Hematopoietic multipotent progenitor cell treated with erythropoietin and hydrocortisone succinate and interleukin-3 and kit ligand, for 17 days (in vitro differentiated cells): ENCODE results near the gene POU3F1.

Experiments used
- DNase-seq: peaks from one replicate; pipeline ENCODE4 v3.0.0-alpha.2; 2015; ENCODE audit warnings: low spot score

POU3F1 gene

DNA sequence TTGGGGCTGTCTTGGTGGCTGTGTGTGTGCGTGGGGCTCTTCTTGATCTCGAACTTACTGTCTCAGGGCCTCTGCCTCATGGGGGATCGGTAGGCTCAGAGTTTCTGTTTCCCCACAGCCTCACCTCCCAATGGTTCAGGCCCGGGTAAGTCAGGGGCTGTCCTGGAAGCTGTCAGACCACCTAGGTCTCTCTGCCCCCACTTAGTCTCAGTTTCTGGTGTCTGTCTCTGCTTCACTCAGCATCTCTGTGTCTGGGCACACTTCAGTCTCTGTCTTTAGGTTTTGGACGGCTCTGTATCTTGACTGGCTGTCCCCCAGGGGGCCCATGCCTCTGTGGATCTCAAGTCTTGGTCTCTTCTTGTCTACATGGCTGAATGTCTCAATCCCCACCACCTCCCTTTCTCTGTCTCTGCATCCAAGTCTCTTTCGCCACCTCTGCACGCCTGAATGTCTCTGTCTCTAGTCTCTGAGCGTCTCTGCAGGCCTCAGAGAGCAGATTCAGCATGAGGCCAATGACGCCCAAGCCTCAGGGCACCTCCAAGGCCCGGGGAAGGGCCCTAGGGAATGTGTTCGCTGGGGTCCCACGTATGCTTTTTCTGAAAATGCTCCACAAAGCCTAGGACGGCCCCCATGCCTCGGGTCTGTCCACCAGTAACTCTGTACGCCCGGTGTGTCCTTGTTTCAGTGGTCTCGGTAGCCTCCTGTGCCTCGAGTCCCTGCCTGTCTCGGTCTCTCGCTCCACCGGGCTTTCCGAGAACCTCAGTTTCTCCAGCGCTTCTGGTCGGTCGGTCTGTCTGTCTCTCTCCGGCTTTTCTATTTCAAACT, 42.1 kb downstream of the POU3F1 start:
- no peak for DNase-seq

DNA sequence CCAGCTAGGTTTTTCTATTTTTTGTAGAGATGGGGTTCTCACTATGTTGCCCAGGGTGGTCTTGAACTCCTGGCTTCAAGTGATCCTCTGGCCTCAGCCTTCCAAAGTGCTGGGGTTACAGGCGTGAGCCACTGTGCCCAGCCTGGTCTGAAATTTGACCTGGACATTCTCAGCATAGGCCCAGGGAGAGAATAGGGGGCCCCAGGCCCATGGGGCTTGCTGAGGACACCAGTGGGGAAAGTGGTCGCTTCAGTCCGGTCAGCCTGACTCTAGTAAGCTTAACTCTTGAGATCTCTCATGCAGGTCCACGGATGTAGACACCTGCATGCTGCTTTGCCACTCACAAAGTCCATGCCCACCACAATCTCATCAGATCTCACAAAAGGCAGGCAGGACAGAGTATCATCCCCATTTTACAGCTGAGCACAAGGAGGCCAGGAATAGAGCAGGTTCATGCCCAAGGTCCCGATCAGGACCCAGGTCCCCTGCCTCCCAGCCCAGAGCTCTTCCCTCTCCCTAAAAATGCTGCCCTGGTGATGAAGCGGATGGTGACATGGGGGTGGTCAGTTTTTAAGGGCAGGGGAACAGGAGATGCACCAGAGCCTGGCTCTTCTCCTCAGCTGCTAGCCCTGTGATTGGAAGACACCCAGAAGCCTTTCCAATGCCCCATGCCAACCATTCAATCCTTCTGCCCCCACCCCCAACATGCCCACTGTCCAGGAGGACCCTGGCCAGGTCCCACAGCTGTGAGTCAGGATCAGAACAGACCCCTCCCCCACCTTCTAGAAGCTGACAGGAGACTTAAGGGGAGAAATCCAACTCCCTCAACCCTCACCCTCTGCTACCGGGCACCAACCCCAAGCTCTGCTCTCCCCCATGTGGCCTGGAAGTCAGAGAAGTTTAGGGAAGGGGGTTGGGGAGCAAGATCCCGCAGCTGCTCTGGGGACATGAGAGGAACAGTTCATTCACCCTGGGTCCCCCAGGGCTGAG, 43.0 kb downstream of the POU3F1 start:
- no peak for DNase-seq

DNA sequence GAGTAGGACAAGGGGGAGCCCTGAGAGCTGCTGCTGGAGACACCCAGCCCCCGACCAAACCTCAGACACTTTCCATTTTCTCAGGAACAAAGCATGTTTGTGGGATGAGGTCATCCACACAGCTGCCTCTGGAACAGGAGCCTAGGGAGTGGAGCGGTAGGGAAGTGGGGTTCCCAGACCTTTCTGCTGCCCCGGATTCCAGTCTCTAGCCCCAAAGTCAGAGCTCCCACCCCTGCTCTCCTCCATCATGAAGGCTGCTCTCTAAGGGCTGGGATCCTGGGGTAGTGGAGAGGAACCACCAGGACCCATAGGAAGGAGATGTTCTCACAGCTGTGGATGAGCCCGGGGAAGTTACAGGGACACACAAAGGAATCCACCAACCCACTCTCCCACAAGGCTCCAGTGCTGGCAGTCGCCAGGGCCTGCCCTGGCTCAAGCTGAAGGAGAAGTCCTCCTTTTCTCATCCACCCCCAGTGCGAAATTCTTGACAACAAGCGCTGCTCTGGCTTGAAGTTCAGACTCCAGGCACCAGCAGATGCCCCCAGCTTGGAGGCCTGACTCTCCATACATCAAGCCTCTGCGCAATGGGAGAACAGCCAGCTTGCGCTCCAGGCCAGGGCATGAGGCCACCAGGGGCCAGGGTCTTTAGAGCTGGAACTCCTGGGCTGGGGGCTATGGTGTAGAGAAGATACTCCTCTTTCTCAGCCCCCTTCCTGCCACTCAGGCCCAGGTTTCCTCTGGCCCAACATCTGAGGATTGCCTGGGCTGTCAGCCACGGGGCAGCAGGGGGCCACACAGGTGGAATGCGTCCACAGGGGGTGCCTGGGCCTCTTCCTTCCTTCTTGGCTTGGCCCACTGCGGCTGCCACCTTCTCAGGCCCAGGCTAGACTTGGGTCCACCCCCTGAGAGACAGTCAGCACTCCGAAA, 45.8 kb downstream of the POU3F1 start:
- DNase-seq = no peak

DNA sequence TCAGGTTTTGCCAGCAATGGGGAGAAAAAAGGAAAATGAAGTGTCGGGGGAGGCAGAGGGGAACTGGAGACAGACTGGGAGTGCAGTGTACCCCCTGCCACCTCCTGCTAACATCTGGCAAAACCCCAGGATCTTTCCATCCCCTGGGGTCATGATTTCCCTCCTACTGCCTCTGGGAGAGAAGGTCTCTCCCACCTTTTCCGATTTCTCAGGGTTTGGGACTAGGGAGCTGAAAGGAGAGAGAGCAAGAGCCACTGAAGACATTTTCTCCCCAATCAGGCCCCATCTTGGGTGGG, 46.4 kb downstream of the POU3F1 start:
- no peak for DNase-seq

DNA sequence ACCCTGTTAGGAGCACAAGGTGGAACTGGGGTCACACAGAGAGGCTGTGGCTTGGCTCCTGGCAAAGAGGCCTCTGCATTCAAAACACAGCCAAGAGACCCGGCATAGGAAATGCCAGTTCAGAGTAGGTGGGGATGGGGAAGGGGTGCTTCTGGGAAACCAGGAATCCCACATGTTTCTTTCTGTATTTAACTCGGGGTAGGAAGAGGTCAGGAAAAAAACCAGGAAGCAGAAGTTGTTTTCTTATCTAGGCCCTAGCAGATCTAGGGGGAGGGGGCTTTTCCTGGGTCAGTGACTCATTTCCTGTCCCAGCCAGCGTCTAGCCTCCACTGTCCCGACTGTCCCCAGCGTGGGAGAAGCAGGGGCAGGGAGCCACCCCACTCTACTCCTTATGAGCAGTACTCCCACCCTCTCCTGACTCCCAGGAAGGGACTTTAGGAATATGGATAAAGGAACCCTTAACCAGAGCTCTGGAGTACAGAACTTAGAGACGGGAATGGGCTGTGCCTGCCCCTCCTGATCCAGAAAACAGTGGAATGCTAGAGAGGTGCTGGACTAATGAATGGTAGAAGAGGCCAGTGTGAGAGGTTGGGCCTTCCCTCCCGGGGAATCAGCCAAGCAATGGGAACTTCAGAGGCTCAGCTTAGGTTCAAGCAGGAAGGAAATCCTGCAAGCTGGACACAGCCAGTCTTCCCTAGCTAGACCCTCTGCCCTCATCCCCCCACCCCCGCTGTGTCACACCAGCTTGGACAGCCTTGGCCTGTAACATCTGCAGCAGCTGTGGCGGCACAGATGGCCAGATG, 47.0 kb downstream of the POU3F1 start:
- no peak for DNase-seq

DNA sequence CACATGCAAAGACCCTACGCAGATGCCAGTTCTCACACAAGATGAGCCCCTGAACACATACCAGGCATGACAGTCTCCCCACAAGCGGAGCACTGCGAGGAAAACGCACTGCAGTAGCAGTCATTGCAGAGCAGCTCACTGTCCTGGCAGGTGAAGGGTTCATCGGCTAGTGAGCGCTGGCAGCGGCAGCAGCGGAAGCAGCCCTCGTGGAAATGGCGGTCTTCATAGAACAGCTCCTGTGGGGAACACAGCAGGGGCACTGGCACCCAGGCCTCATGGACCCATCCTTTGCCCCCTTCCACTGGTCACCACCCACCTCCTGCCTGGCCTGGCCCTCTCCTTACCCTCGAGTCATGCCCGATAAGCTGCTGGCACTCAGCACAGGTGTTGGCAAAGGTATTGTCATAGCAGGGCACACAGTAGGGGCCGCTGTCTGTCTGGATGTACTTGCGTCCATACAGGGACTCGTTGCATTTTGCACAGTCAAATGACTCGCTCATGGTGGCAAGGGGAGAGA, 47.6 kb downstream of the POU3F1 start:
- DNase-seq = no peak

DNA sequence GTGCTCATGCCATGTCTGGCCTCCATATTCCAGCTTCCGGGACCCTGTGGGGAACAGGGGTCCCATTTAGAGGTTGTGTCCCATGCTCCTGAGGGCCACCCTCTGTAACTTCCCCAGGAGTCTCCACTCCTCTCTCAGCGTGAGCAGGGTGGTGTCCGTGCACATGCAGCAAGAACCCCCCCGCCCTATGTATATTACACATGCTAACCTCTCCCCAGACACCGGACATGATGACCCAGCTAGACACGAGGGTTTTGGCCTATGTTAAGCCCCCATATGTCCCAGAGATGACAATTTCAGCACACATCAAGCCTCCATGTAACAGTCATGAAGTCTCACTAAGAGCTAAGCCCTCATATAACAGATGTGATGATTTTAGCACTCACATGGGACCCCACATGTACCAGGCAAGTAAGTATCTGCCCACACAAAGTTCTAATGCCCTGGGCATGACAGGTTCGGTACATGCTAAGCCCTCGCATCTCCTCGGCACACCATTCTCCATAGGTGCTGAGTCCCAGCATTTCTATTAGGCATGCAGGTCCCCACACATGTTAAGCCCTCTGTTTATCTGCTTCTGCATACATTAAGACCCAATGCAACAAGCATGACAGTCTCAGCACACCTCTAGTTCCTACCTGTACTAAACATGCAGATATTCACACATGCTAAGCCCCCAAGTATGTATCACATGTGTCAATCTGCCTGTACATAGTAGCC, 48.3 kb downstream of the POU3F1 start:
- DNase-seq = no peak

DNA sequence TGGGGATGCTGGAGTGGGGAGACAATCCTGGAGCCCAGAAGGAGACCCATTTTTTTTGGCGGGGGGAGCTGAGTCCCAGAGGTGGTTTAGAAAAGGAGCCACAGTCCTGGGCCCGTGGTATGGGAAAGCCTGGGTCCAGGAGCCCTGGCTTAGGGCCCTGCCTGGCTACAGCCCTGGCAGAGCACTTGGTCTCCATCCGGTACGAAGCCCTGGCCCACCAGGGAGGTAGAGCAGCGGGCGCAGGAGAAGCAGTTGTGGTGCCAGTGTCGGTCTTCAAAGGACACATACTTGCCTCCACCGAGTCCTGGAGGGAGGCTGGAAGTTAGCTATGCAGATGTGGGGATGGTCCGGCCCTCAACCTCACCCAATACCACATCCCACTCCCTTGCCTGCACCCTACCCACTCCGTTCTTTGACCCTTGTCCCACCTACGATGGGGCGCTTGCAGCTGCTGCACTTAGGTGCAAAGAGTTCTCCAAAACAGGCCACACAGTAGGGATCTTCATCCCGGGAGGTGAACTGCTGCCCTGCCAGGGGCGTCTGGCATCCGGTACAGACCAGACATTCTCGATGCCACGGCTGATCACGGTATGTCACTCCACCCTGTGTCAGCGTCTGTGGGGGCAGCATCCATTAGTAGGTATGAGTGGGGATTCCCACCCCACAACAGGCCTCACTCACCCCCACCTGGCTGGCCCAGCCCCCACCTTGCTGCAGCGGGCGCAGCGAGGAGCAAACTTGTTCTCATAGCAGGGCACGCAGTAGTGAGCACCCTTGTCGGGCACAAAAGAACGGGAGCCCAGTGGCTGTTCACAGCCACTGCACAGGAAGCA, 49.1 kb downstream of the POU3F1 start:
- no peak for DNase-seq

DNA sequence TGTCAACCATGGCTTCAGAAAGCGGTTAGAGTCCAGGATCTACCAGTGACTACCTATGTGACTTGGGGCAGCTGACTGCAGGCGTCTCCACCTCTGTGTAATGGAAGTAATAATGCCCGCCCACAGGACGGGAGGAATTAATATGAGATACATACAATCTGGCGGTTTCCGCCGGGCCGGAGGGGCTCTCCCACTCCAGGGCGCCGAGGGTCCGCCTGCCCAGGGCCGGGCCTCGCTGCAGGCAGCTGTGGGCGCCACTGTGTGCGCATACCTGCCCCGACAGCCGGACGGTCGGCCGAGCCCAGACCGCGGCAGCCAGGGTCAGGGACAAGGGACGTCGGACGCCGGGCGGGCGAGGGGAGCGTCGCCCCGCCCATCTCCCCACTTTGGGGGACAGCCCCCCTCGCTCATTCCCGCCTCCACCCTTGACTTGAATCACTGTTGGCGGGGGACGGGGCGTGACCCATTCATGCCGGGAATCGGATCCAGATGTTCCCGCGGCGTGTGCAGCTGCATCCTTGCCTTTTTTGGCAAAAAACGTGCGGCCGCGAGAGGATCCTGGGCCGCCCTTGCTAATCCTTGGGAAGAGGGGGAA, 50.7 kb downstream of the POU3F1 start:
- no peak for DNase-seq

DNA sequence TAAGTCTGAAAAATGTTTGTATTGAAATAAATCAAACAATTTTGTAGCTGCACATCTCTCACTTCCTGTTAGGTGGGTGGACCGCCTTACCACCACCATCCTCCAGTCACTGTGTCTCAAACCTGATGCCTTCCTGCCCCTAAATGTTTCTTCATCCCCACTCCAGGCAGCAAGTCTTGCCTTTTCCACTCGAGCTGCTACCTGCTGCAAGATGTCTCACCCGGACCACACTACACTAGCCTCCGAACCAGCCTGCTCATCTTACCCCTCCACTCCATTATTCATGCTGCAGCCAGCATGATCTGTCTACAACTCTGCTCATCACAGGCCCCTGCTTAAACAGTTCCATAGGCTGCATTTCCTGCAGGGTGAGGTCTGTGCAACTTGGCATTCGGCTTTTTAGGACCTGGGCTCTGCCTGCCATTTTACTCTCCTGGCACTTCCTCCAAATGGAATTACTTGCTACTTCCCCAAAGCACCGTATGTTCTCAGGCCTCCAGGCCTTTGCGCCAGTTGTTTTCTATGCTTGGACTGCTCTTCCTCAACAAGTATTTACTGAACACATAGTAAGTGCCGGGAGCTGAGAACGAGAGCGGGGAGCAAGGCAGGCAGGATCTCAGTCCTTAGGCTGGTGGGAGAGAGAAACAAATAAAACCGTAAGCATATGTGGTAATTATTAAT, 51.6 kb downstream of the POU3F1 start:
- DNase-seq = no peak
